IMR-90 (cell line): ENCODE data around the gene JPH3. TPM values are rescaled to one million over a fixed set of nuclear protein-coding genes. Genes with fewer than 3 reads are reported as not detected.

Experiments used
- ATAC-seq: fragments of 200-7000 bp; cut with Tn5 transposase; 2 replicates; pipeline ENCODE4 v1.9.1; 2020; ENCODE audit warnings: low read depth, mild to moderate bottlenecking, moderate library complexity
- BruUV-seq: library from RNA; stranded (reverse); fragments of 400-500 nt; replicated peaks from 2 replicates; lab custom pipeline; 2021; lab: Mats Ljungman, UMichigan
- CTCF ChIA-PET: fragments of 300-600 bp; formaldehyde crosslinking; extraction: SDS; loops from one replicate; lab custom pipeline; 2021; ENCODE audit warnings: antibody characterized with exemption; lab: Yijun Ruan, JAX
- POLR2A ChIA-PET: fragments of 300-600 bp; sonication (Branson Sonifier 250); formaldehyde crosslinking; loops from one replicate; lab custom pipeline; 2022; ENCODE audit warnings: antibody characterized with exemption; ENCODE audit not compliant: unreplicated experiment; lab: Charles Lee
- DNase-seq: peaks from one replicate; pipeline ENCODE4 v3.0.0; 2013
- H2AFZ ChIP-seq: replicated peaks from 2 replicates; pipeline ENCODE3; 2013; ENCODE audit warnings: low read length, mild to moderate bottlenecking; ENCODE audit not compliant: poor library complexity
- H2AK5ac ChIP-seq: 2 replicates; pipeline ENCODE4 v1.6.1; 2013; ENCODE audit warnings: low read depth, low read length, inconsistent platforms
- H2AK9ac ChIP-seq: replicated peaks from 2 replicates; pipeline ENCODE3; 2013; ENCODE audit warnings: mild to moderate bottlenecking, low read depth, low read length, moderate library complexity; ENCODE audit not compliant: poor library complexity
- H2BK120ac ChIP-seq: 2 replicates; pipeline ENCODE4 v1.6.1; 2013; ENCODE audit warnings: low read depth, low read length, inconsistent platforms
- H2BK15ac ChIP-seq: 3 replicates; pipeline ENCODE4 v1.6.1; 2013; ENCODE audit warnings: low read depth, low read length, inconsistent platforms
- H2BK20ac ChIP-seq: 2 replicates; pipeline ENCODE4 v1.6.1; 2013; ENCODE audit warnings: low read depth, mild to moderate bottlenecking, inconsistent platforms, low read length, moderate library complexity
- H2BK5ac ChIP-seq: 2 replicates; pipeline ENCODE4 v1.6.1; 2013; ENCODE audit warnings: mild to moderate bottlenecking, low read depth, low read length, inconsistent platforms; ENCODE audit not compliant: poor library complexity, severe bottlenecking
- H3K14ac ChIP-seq: replicated peaks from 2 replicates; pipeline ENCODE4 v1.6.1; 2013; ENCODE audit warnings: low read depth, low read length, inconsistent platforms
- H3K18ac ChIP-seq: 2 replicates; pipeline ENCODE4 v1.6.1; 2013; ENCODE audit warnings: low read depth, low read length, control low read depth
- H3K23ac ChIP-seq: 2 replicates; pipeline ENCODE4 v1.6.1; 2013; ENCODE audit warnings: low read depth, low read length, inconsistent platforms
- H3K27ac ChIP-seq: 2 replicates; pipeline ENCODE4 v1.5.1; 2013; ENCODE audit warnings: mild to moderate bottlenecking, control low read depth, low read length; ENCODE audit not compliant: insufficient read depth
- H3K27me3 ChIP-seq: 2 replicates; pipeline ENCODE4 v1.6.1; 2013; ENCODE audit warnings: low read length; ENCODE audit not compliant: control insufficient read depth, insufficient read depth
- H3K36me3 ChIP-seq: 2 replicates; pipeline ENCODE4 v1.6.1; 2013; ENCODE audit warnings: low read length, mixed read lengths; ENCODE audit not compliant: control insufficient read depth, insufficient read depth
- H3K4ac ChIP-seq: 2 replicates; pipeline ENCODE4 v1.6.1; 2013; ENCODE audit warnings: low read depth, low read length, inconsistent platforms
- H3K4me1 ChIP-seq: 2 replicates; pipeline ENCODE4 v1.6.1; 2013; ENCODE audit warnings: low read length, mixed read lengths; ENCODE audit not compliant: control insufficient read depth, insufficient read depth
- H3K4me2 ChIP-seq: 2 replicates; pipeline ENCODE4 v1.6.1; 2013; ENCODE audit warnings: low read depth, mild to moderate bottlenecking, control low read depth, low read length, moderate library complexity
- H3K4me3 ChIP-seq: 2 replicates; pipeline ENCODE4 v1.5.1; 2013; ENCODE audit warnings: low read depth, mild to moderate bottlenecking, control low read depth, low read length, moderate library complexity; ENCODE audit not compliant: insufficient read depth
- H3K56ac ChIP-seq: 2 replicates; pipeline ENCODE4 v1.6.1; 2013; ENCODE audit warnings: low read length, inconsistent platforms; ENCODE audit not compliant: insufficient read depth; ENCODE audit errors: extremely low read depth
- H3K79me1 ChIP-seq, 2 experiments: 2 replicates each; pipeline ENCODE4 v1.6.1; 2013; ENCODE audit warnings: low read length in 2 of 2, inconsistent platforms in 1 of 2, low read depth in 1 of 2
- H3K9ac ChIP-seq: 2 replicates; pipeline ENCODE4 v1.6.1; 2013; ENCODE audit warnings: low read depth, low read length, control low read depth
- H3K9me1 ChIP-seq: 2 replicates; pipeline ENCODE4 v1.6.1; 2013; ENCODE audit warnings: low read length, inconsistent platforms; ENCODE audit not compliant: insufficient read depth
- H3K9me3 ChIP-seq: 2 replicates; pipeline ENCODE4 v1.6.1; 2013; ENCODE audit warnings: low read length; ENCODE audit not compliant: control insufficient read depth, insufficient read depth
- H4K20me1 ChIP-seq: 2 replicates; pipeline ENCODE4 v1.6.1; 2013; ENCODE audit warnings: low read length, inconsistent platforms; ENCODE audit not compliant: insufficient read depth
- H4K5ac ChIP-seq: 2 replicates; pipeline ENCODE4 v1.6.1; 2013; ENCODE audit warnings: mild to moderate bottlenecking, low read depth, low read length, control low read depth
- H4K8ac ChIP-seq, 2 experiments: 2 replicates each; pipeline ENCODE4 v1.6.1; 2013; ENCODE audit warnings: low read depth in 2 of 2, low read length in 2 of 2, control low read depth in 1 of 2, inconsistent platforms in 1 of 2
- H4K91ac ChIP-seq: 2 replicates; pipeline ENCODE4 v1.6.1; 2013; ENCODE audit warnings: low read depth, low read length, inconsistent platforms; ENCODE audit not compliant: insufficient read depth
- BHLHE40 ChIP-seq: fragments of 150-350 bp; IDR thresholded peaks from 2 replicates; pipeline ENCODE4 v1.6.1; 2016; ENCODE audit warnings: mild to moderate bottlenecking, low read depth, low read length
- CEBPB ChIP-seq: IDR thresholded peaks from 2 replicates; pipeline ENCODE4 v1.6.1; 2012; ENCODE audit warnings: low read depth, low read length, improper control_type of control experiment
- FOS ChIP-seq: fragments of 150-350 bp; IDR thresholded peaks from 2 replicates; pipeline ENCODE4 v1.6.1; 2016; ENCODE audit warnings: low read depth, low read length
- MAFK ChIP-seq: IDR thresholded peaks from 2 replicates; pipeline ENCODE4 v1.6.1; 2012; ENCODE audit warnings: low read depth, low read length, improper control_type of control experiment
- MAZ ChIP-seq: IDR thresholded peaks from 2 replicates; pipeline ENCODE4 v1.6.1; 2012; ENCODE audit warnings: low read depth, mild to moderate bottlenecking, low read length, improper control_type of control experiment, moderate library complexity, borderline replicate concordance
- MXI1 ChIP-seq: IDR thresholded peaks from 2 replicates; pipeline ENCODE4 v1.6.1; 2012; ENCODE audit warnings: low read depth, mild to moderate bottlenecking, low read length, moderate library complexity, borderline replicate concordance
- NFE2L2 ChIP-seq: fragments of 150-350 bp; IDR thresholded peaks from 2 replicates; pipeline ENCODE4 v1.6.1; 2016; ENCODE audit warnings: low read depth, mild to moderate bottlenecking, low read length
- POLR2A ChIP-seq: IDR thresholded peaks from 2 replicates; pipeline ENCODE4 v1.6.1; 2012; ENCODE audit warnings: mild to moderate bottlenecking, low read depth, low read length
- RAD21 ChIP-seq: IDR thresholded peaks from 2 replicates; pipeline ENCODE4 v1.6.1; 2012; ENCODE audit warnings: low read length, improper control_type of control experiment
- RFX5 ChIP-seq: IDR thresholded peaks from 2 replicates; pipeline ENCODE4 v1.8.0; 2012; ENCODE audit warnings: low read depth, mild to moderate bottlenecking, low read length, moderate library complexity
- SMC3 ChIP-seq: fragments of 150-350 bp; IDR thresholded peaks from 2 replicates; pipeline ENCODE4 v1.6.1; 2016; ENCODE audit warnings: low read depth, mild to moderate bottlenecking, antibody characterized with exemption, low read length, moderate library complexity
- WGBS, 2 experiments: methylation state at CpG; one replicate each; pipeline versions ENCODE4 v1.1.5 to v1.1.7; 2013; ENCODE audit warnings: missing lambda C conversion rate in 2 of 2; ENCODE audit not compliant: insufficient read length in 1 of 2; ENCODE audit errors: extremely low coverage in 2 of 2; 5-methylcytosine and 5-hydroxymethylcytosine counted together
- dilution Hi-C: fragments of 300-500 bp; cut with HindIII; formaldehyde crosslinking; loops from one replicate; pipeline ENCODE4 v1.14.3; 2018; ENCODE audit warnings: low sequenced_read_pairs; ENCODE audit not compliant: unreplicated experiment
- in situ Hi-C: fragments of 300-500 bp; cut with MboI; formaldehyde crosslinking; loops from 3 replicates; pipeline ENCODE4 v1.14.3; 2019; ENCODE audit warnings: low sequenced_read_pairs, inconsistent platforms, mixed read lengths
- intact Hi-C: fragments of 100-400 bp; cut with micrococcal nuclease; formaldehyde crosslinking; loops from 2 replicates; pipeline ENCODE4 v1.10.0; 2022
- polyA plus RNA-seq, 3 experiments: library from polyadenylated mRNA; depleted of rRNA; stranded (reverse); fragments of >200 nt; gene quantifications; 2 replicates each; pipeline ENCODE4 v1.2.3, GENCODE V29; 2012; ENCODE audit warnings: low replicate concordance in 1 of 3
- total RNA-seq: library from RNA; depleted of rRNA; stranded (reverse); fragments of >200 nt; gene quantifications from 2 replicates; pipeline ENCODE4 v1.2.3, GENCODE V29; 2012
- TF ChIP-seq, protein P1 (sequence below): fragments of 150-350 bp; IDR thresholded peaks from 2 replicates; pipeline ENCODE4 v1.6.1; 2017; ENCODE audit warnings: mild to moderate bottlenecking, antibody characterized with exemption, low read length, low read depth
- TF ChIP-seq, protein P2 (sequence below): conservative IDR thresholded peaks from 2 replicates; pipeline ENCODE4 v1.5.1; 2012; ENCODE audit warnings: mild to moderate bottlenecking, low read depth, low read length, improper control_type of control experiment
- TF ChIP-seq, protein P3 (sequence below): fragments of 150-350 bp; IDR thresholded peaks from 2 replicates; pipeline ENCODE4 v1.6.1; 2016; ENCODE audit warnings: low read depth, mild to moderate bottlenecking, low read length, moderate library complexity, borderline replicate concordance

JPH3 gene
- total and polyA plus RNA-seq, 2 of the 4 experiments (the other 2 are of a cell fraction), result 0.03 TPM; not detected in 1

DNA sequence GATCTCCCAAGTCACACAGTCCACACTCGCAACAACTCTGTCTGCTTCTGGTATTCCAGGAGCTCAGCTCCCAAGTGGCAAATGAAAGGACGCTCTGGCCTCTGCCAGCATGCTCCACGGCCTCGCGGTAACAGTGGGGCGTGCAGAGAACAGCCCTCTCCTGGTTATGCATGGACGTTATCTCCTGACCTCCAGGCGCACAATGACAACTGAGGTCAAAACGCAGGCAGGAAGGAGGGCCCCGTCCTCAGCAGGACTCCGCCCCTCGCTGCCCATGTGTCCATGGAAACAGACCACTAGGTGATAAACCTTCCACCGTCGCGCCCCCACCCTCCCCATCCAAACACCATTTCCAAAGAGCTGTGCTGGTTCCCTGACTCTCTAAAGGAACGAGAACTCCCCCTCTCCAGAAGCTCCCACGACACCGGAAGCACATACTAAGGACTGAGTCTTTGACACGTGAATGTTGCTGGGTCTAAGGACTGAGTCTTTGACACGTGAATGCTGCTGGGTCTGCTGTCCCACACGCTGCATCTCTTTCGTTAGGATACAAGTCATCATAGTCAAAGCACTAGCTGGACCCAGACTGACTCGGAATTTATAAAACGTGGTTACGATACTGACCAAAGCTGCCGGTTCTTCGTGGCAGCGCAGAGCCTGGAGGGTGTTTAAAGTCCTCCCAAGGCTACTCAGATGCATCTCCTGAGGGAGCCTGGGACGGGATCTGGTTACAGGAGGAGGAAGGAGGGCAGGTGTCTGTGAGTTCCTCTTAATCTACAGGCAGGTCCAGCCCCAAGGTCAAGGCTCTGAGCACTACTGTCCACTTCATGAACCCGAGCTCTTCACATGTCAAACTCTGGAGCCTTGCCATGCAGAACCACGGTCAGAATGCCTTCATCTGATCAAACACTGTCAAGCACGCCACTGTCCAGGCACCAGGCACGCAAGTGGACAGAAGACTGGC, 119.6 kb downstream of the JPH3 start:
- Histone ChIP-seq H2BK15ac (no peak overlapping the region), H2BK5ac (no peak overlapping the region), H3K79me1 (peaks cover 11 to 38% of the 10 kb centered on the region in 2 experiments; a peak in 3 of 4 replicates), H2BK120ac (no peak overlapping the region), H2AK5ac (no peak overlapping the region), H3K4ac (no peak overlapping the region), H4K20me1 (peaks cover 29% of the 10 kb centered on the region), H3K9ac (no peak overlapping the region), H4K91ac (no peak overlapping the region), H3K9me3 (no peaks in the 10 kb centered on the region), H3K14ac (no peak overlapping the region), H3K23ac (no peak overlapping the region), H3K4me2 (no peak overlapping the region), H3K18ac (no peak overlapping the region), H3K27ac (no peak overlapping the region), H2AFZ (no peak overlapping the region), H2AK9ac (no peak overlapping the region), H3K56ac (no peak overlapping the region), H2BK20ac (no peak overlapping the region), H4K5ac (no peak overlapping the region), H3K4me3 (no peak overlapping the region), H4K8ac (no peak overlapping the region), H3K9me1 (peaks cover 12% of the 10 kb centered on the region; the same call in 1 of the 2 replicates), H3K4me1 (peaks cover 6% of the 10 kb centered on the region; the same call in 1 of the 2 replicates), H3K27me3 (no peaks in the 10 kb centered on the region), H3K36me3 (0 out of 2 replicates have a peak, but pooled peaks cover 4% of the 10 kb centered on the region)
- intact Hi-C loops, result no loop called here
- ATAC-seq, result no peak
- ChIA-PET POLR2A (no interaction called here), CTCF (no interaction called here)
- WGBS, 2 experiments, result 90% methylated on average over 13 of the region's 33 CpGs; no CpG with 5 or more reads in 1 of the 2 experiments
- dilution Hi-C loops, result no loop called here
- no peak for TF ChIP-seq MAFK
- no peak for TF ChIP-seq MAZ
- TF ChIP-seq MXI1, result no peak
- TF ChIP-seq SMC3, result no peak
- TF ChIP-seq POLR2A, result no peak
- no peak for TF ChIP-seq CEBPB
- TF ChIP-seq BHLHE40, result no peak
- TF ChIP-seq, protein P1, sequence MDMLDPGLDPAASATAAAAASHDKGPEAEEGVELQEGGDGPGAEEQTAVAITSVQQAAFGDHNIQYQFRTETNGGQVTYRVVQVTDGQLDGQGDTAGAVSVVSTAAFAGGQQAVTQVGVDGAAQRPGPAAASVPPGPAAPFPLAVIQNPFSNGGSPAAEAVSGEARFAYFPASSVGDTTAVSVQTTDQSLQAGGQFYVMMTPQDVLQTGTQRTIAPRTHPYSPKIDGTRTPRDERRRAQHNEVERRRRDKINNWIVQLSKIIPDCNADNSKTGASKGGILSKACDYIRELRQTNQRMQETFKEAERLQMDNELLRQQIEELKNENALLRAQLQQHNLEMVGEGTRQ, result no peak
- TF ChIP-seq, protein P2, sequence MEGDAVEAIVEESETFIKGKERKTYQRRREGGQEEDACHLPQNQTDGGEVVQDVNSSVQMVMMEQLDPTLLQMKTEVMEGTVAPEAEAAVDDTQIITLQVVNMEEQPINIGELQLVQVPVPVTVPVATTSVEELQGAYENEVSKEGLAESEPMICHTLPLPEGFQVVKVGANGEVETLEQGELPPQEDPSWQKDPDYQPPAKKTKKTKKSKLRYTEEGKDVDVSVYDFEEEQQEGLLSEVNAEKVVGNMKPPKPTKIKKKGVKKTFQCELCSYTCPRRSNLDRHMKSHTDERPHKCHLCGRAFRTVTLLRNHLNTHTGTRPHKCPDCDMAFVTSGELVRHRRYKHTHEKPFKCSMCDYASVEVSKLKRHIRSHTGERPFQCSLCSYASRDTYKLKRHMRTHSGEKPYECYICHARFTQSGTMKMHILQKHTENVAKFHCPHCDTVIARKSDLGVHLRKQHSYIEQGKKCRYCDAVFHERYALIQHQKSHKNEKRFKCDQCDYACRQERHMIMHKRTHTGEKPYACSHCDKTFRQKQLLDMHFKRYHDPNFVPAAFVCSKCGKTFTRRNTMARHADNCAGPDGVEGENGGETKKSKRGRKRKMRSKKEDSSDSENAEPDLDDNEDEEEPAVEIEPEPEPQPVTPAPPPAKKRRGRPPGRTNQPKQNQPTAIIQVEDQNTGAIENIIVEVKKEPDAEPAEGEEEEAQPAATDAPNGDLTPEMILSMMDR, result no peak
- TF ChIP-seq, protein P3, sequence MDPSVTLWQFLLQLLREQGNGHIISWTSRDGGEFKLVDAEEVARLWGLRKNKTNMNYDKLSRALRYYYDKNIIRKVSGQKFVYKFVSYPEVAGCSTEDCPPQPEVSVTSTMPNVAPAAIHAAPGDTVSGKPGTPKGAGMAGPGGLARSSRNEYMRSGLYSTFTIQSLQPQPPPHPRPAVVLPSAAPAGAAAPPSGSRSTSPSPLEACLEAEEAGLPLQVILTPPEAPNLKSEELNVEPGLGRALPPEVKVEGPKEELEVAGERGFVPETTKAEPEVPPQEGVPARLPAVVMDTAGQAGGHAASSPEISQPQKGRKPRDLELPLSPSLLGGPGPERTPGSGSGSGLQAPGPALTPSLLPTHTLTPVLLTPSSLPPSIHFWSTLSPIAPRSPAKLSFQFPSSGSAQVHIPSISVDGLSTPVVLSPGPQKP, result no peak
- TF ChIP-seq NFE2L2, result no peak
- TF ChIP-seq RFX5, result no peak
- TF ChIP-seq RAD21, result no peak
- no peak for TF ChIP-seq FOS
- BruUV-seq, result no TSS peak
- in situ Hi-C loops, result no loop called here
- no peak for DNase-seq
